Fibroblast of skin of scalp (primary cell): ENCODE data around the gene PADI4.

Experiments
- DNase-seq: peaks from one replicate; pipeline ENCODE4 v3.0.0-alpha.2; 2013

Gene PADI4

GRCh38 chr1:17351598-17352324 lies 43.8 kb downstream of the PADI4 start:
- DNase-seq: no peak

- no peak for DNase-seq
Measured at GRCh38 chr1:17352419-17352909, 44.5 kb downstream of the PADI4 start.

GRCh38 chr1:17355898-17356297 lies 47.9 kb downstream of the PADI4 start:
- no peak for DNase-seq

GRCh38 chr1:17356387-17357026 lies 48.5 kb downstream of the PADI4 start:
- no peak for DNase-seq

GRCh38 chr1:17358557-17358956 lies 50.6 kb downstream of the PADI4 start:
- no peak for DNase-seq

GRCh38 chr1:17359031-17359430 lies 51.0 kb downstream of the PADI4 start:
- no peak for DNase-seq

GRCh38 chr1:17359808-17360207 lies 51.8 kb downstream of the PADI4 start:
- DNase-seq: no peak

- DNase-seq: no peak
Measured at GRCh38 chr1:17360272-17360956, 52.4 kb downstream of the PADI4 start.

GRCh38 chr1:17361687-17362086 lies 53.7 kb downstream of the PADI4 start:
- DNase-seq: no peak

GRCh38 chr1:17363351-17363750 lies 55.4 kb downstream of the PADI4 start:
- DNase-seq: no peak

GRCh38 chr1:17363771-17364170 lies 55.8 kb downstream of the PADI4 start:
- no peak for DNase-seq

- DNase-seq: no peak
Measured at GRCh38 chr1:17365293-17365692, 57.3 kb downstream of the PADI4 start.

GRCh38 chr1:17369466-17369865 lies 61.5 kb downstream of the PADI4 start:
- DNase-seq: no peak

GRCh38 chr1:17370618-17371017 lies 62.6 kb downstream of the PADI4 start:
- DNase-seq: no peak

GRCh38 chr1:17371896-17372295 lies 63.9 kb downstream of the PADI4 start, which contains the start of gene PADI6:
Gene PADI6 (plus strand): TSS chr1:17372196. CDS start chr1:17372246, 50 bp downstream.
- no peak for DNase-seq

GRCh38 chr1:17372955-17373354 lies 65.0 kb downstream of the PADI4 start:
- DNase-seq: no peak

GRCh38 chr1:17375651-17376050 lies 67.7 kb downstream of the PADI4 start:
- no peak for DNase-seq

GRCh38 chr1:17377325-17377953 lies 69.4 kb downstream of the PADI4 start:
- DNase-seq: no peak

- no peak for DNase-seq
Measured at GRCh38 chr1:17381161-17381560, 73.2 kb downstream of the PADI4 start.

- no peak for DNase-seq
Measured at GRCh38 chr1:17392199-17392740, 84.3 kb downstream of the PADI4 start.

- no peak for DNase-seq
Measured at GRCh38 chr1:17393230-17393629, 85.2 kb downstream of the PADI4 start.

GRCh38 chr1:17397910-17398695 lies 90.1 kb downstream of the PADI4 start:
- DNase-seq: no peak
